ENCODE data around the gene AFF2. TPM values are rescaled to one million over a fixed set of nuclear protein-coding genes. Genes with fewer than 3 reads are reported as not detected.

Gene AFF2
- total RNA-seq, 1 experiment from 2014 or later, result 0.06 TPM

GRCh38 chrX:148928811-148929210 is 428.4 kb downstream of the AFF2 start:
- no peak for DNase-seq (ENCODE audit: low read depth)

- no peak for DNase-seq (ENCODE audit: low read depth)
Measured at GRCh38 chrX:148929686-148930085, 429.3 kb downstream of the AFF2 start.

- DNase-seq (ENCODE audit: low read depth), result no peak
Measured at GRCh38 chrX:148930206-148930729, 429.9 kb downstream of the AFF2 start.

- DNase-seq (ENCODE audit: low read depth), result no peak
Measured at GRCh38 chrX:148933881-148934280, 433.5 kb downstream of the AFF2 start.

GRCh38 chrX:148938348-148938747 is 437.9 kb downstream of the AFF2 start:
- DNase-seq (ENCODE audit: low read depth), result no peak

- DNase-seq (ENCODE audit: low read depth), result no peak
Measured at GRCh38 chrX:148940411-148940996, 440.1 kb downstream of the AFF2 start.

GRCh38 chrX:148942754-148943153 is 442.3 kb downstream of the AFF2 start:
- DNase-seq (ENCODE audit: low read depth), result no peak

GRCh38 chrX:148947399-148947975 is 447.1 kb downstream of the AFF2 start:
- no peak for DNase-seq (ENCODE audit: low read depth)

- no peak for DNase-seq (ENCODE audit: low read depth)
Measured at GRCh38 chrX:148956352-148956751, 455.9 kb downstream of the AFF2 start.

- no peak for DNase-seq (ENCODE audit: low read depth)
Measured at GRCh38 chrX:148958901-148959300, 458.5 kb downstream of the AFF2 start.

- no peak for DNase-seq (ENCODE audit: low read depth)
Measured at GRCh38 chrX:148960060-148960459, 459.6 kb downstream of the AFF2 start.

- no peak for DNase-seq (ENCODE audit: low read depth)
Measured at GRCh38 chrX:148961985-148962384, 461.6 kb downstream of the AFF2 start.

GRCh38 chrX:148976571-148977400 is 476.4 kb downstream of the AFF2 start:
- DNase-seq (ENCODE audit: low read depth), result no peak

GRCh38 chrX:148979786-148980185 is 479.4 kb downstream of the AFF2 start:
- no peak for DNase-seq (ENCODE audit: low read depth)

- no peak for DNase-seq (ENCODE audit: low read depth)
Measured at GRCh38 chrX:148984238-148984637, 483.8 kb downstream of the AFF2 start.

- no peak for DNase-seq (ENCODE audit: low read depth)
Measured at GRCh38 chrX:148991502-148991901, 491.1 kb downstream of the AFF2 start.

- DNase-seq (ENCODE audit: low read depth), result no peak
Measured at GRCh38 chrX:148995661-148996060, 495.2 kb downstream of the AFF2 start.

- no peak for DNase-seq (ENCODE audit: low read depth)
Measured at GRCh38 chrX:149002320-149002719, 501.9 kb downstream of the AFF2 start.

GRCh38 chrX:149003863-149004660 is 503.6 kb downstream of the AFF2 start:
- no peak for DNase-seq (ENCODE audit: low read depth)

GRCh38 chrX:149004936-149005335 is 504.5 kb downstream of the AFF2 start:
- DNase-seq (ENCODE audit: low read depth), result no peak

GRCh38 chrX:149006235-149006634 is 505.8 kb downstream of the AFF2 start:
- DNase-seq (ENCODE audit: low read depth), result no peak

GRCh38 chrX:149007423-149007822 is 507.0 kb downstream of the AFF2 start:
- no peak for DNase-seq (ENCODE audit: low read depth)
